Fibroblast of pulmonary artery (primary cell): ENCODE measurements around the gene ERC1.
"Not testable (repeated sequence)": the region's sequence is repeated elsewhere in the genome, so short reads cannot be mapped to it uniquely, and the experiment has no call there.

Source experiments
- DNase-seq: peaks from one replicate; pipeline ENCODE4 v3.0.0-alpha.2; 2010; ENCODE audit warnings: low read depth
- H3K4me3 ChIP-seq: replicated peaks from 2 replicates; pipeline ENCODE4 v1.5.1; 2011; ENCODE audit warnings: low read depth, mild to moderate bottlenecking, control low read depth, low read length, moderate library complexity
- CTCF ChIP-seq: IDR thresholded peaks from 2 replicates; pipeline ENCODE4 v1.5.1; 2011; ENCODE audit warnings: mild to moderate bottlenecking, control low read depth, low read length, inconsistent platforms; ENCODE audit errors: missing control alignments

Gene ERC1

DNA sequence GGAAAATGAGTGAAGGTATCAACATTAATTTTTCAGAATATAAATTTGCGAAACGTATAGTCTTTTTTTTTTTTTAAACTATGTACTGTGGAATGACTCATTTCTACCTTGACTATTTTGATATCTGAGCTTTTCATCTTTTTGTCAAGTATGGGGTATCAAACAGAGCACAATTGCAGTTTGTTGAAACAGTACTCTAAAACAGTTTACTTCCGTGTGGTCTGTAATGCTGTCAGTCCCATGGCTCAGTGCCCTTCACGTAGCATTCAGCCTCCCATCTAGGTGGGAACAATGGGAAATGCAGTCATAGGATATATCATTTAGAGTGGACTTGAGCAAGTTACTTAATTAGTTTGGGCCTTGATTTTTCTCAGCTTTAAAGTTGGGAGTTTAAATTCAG is 139.5 kb downstream of the ERC1 start:
- no peak for TF ChIP-seq CTCF
- no peak overlapping the region for H3K4me3 ChIP-seq
- DNase-seq, result no peak

DNA sequence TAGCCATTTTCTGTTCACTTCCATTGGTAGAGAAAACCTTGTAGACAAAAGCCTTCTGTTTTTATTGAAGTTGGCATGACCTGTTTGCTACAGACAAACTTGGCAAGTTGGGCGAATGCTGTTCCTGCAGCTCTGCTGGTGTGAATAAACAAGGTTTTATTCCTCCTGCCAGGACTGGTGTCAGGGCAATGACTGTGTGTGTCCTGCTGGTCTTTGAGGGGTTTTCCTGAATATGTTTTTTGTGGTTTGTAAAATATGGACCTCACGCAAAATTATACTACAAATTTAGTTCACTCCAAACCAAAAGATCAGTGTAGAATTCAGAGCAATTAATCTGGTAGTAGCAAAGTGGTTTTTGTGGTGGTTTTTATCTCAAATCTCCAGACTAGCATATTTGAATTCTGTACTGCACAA is 140.8 kb downstream of the ERC1 start:
- H3K4me3 ChIP-seq, result no peak overlapping the region
- no peak for TF ChIP-seq CTCF
- no peak for DNase-seq

DNA sequence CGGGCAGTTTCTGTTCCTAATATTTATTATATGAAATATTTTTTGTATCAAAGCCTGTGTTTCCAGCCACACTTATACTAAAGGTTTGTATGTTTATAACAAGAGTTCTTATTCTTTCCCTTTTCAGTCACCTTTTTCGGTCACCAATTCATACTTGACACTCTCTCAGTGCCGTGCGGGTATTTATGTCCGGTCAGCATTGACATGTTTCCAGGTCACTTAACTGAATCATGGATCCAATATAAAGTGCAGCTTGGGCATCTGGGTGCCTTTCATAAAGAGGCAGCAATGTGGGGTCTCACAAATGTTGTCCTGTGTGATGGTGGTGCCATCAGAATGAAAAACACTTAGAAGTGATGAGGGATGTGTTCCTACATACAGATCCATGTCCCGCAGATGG is 141.3 kb downstream of the ERC1 start:
- no peak for TF ChIP-seq CTCF
- DNase-seq, result no peak
- H3K4me3 ChIP-seq, result no peak overlapping the region

- no peak for DNase-seq
- no peak for TF ChIP-seq CTCF
These were observed 147.7 kb downstream of the ERC1 start for GRCh38 chr12:1138691-1139090.

DNA sequence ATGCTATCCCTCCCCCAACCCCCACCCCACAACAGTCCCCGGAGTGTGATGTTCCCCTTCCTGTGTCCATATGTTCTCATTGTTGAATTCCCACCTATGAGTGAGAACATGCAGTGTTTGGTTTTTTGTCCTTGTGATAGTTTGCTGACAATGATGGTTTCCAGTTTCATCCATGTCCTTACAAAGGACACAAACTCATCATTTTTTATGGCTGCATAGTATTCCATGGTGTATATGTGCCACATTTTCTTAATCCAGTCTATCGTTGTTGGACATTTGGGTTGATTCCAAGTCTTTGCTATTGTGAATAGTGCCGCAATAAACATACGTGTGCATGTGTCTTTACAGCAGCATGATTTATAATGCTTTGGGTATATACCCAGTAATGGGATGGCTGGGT is 155.7 kb downstream of the ERC1 start:
- DNase-seq, result not testable (repeated sequence)

More at GRCh38 chr12:1138691-1139090, 147.7 kb downstream of the ERC1 start:
- no peak overlapping the region for H3K4me3 ChIP-seq

GRCh38 chr12:1147821-1148220 is 156.8 kb downstream of the ERC1 start:
- DNase-seq, result no peak
- no peak overlapping the region for H3K4me3 ChIP-seq
- no peak for TF ChIP-seq CTCF

More for the DNA sequence above, 155.7 kb downstream of the ERC1 start:
- H3K4me3 ChIP-seq, result not testable (repeated sequence)

GRCh38 chr12:1157046-1157445 is 166.0 kb downstream of the ERC1 start:
- TF ChIP-seq CTCF, result no peak
- no peak overlapping the region for H3K4me3 ChIP-seq
- no peak for DNase-seq
